CD4-positive, alpha-beta T cell treated with Interleukin-21 for 1 hour (primary cell): ENCODE results near the gene TOMM40L.
A peak's percentile ranks its signal among the peaks of the same experiment; 100 is the strongest.

Experiments
- DNase-seq: peaks from one replicate; pipeline ENCODE4 v3.0.0-alpha.2; 2020

The TOMM40L gene

GRCh38 chr1:161258439-161259344 is 32.8 kb downstream of the TOMM40L start, which contains the start of gene PCP4L1:
TSS of gene PCP4L1 (plus strand) at chr1:161258745. CDS start at chr1:161258975, 230 bp downstream.
- peak; percentile 31 for DNase-seq

- DNase-seq = no peak
These were observed 33.5 kb downstream of the TOMM40L start for GRCh38 chr1:161259345-161259702.

- DNase-seq = no peak
These were observed 33.9 kb downstream of the TOMM40L start for GRCh38 chr1:161259765-161260164.

GRCh38 chr1:161260376-161261260 is 34.8 kb downstream of the TOMM40L start:
- DNase-seq = no peak

DNA sequence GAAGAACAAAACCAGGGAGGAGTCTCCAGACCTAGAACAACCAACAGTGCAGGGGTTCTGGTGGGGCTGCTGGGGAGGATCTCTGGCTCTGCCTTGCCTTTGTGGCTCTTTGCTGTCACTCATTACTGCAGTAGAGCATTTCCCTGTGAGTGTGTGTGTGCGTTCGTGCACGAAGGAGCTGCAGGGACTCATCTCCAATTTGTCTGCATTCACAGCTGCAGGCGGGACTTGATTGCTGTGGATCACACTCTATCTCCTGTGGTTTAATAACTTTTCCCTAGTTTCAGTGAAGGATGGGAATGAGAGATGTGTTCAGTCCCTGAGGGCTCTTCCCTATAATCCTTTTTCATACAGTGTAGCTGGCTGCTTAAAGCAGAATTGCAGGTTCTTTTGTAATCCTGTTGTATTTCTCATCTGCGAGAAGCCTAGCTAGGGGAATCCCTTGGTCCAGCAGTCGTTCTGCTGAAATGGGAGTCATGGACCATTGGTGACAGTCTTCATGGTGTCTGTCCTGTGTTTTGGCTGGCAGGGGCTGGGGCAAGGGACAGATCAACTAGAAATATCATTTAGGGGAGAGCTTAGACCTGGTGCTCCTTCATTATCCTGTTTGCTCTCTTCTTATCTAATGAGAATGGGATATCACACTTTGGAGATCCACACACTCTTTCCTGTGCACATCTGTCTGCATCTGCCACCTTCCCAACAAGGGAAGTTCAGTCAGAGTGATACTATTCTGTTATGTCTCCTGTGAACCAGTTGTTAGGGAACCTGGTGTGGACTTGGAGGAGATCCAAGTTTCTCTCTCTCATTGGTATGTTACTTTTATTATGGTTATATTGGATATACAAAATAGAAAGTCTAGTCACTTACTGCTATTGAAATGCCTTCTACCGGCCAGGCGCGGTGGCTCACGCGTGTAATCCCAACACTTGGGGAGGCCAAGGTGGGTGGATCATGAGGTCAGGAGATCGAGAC is 35.7 kb downstream of the TOMM40L start:
- DNase-seq = no peak

DNA sequence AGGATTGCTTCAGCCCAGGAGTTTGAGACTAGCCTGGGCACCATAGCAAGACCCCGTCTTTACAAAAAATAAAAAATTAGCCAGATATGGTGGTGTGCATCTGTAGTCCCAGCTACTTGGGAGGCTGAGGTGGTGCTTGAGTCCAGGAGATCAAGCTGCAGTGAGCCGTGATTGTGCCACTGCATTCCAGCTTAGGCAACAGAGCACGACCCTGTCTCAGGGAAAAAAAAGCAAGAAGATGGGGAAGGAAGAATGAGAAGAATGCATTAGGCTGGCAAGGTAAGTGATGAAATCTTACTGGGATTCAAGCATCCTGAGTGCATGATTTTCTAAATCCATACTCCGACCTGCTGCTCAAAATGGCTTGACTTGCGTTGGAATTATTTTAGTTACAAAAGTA is 39.4 kb downstream of the TOMM40L start:
- DNase-seq = no peak

- DNase-seq = no peak
These were observed 40.3 kb downstream of the TOMM40L start for GRCh38 chr1:161266202-161266601.

- no peak for DNase-seq
These were observed 41.0 kb downstream of the TOMM40L start for GRCh38 chr1:161266836-161267235.

- DNase-seq = no peak
These were observed 41.5 kb downstream of the TOMM40L start for GRCh38 chr1:161267321-161267720.

DNA sequence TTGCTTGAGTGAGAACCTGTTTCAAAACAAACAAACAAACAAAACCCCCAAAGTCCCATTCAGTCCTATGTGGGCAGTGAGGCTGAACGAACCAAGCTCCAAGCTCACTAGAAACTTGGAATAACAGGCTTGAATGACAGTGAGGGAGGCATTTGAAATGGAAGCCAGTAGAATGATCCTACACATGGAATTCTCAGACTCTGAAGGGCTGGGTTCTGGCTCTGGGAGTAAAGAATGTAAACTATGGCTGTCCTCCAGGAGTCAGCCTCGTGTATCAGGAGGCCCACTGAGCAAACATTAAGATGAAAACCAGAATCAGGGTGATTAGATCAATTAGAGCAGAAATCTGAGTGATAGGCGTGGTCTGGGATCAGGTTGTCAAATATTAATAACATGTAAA is 47.5 kb downstream of the TOMM40L start:
- DNase-seq = no peak

DNA sequence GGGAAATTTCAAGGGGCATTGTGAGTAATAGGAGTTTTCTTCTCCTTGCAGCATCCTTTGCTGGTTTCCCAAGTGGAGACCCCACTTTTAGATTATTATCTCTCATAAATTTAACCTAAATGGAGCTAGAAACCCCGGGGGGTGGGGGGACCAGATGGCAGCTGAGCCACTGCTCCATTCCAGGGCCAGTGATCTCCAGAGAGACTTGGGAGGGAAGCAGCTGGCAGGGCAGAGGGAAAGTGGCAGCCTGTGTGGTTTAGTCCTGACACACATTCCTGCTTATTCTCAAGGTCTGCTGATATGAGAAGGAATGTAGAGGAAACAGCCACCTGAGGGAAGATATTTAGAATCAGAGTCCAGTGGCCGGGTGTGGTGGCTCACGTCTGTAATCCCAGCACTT is 49.0 kb downstream of the TOMM40L start:
- no peak for DNase-seq
